HEK293 (cell line): ENCODE results near the gene NEK6.

ENCODE experiments used
- CTCF ChIA-PET: fragments of 350-600 bp; formaldehyde crosslinking; extraction: SDS; loops from one replicate; lab custom pipeline; 2021; ENCODE audit warnings: antibody characterized with exemption; lab: Yijun Ruan, JAX
- POLR2A ChIA-PET: fragments of 300-600 bp; formaldehyde crosslinking; extraction: SDS; loops from one replicate; lab custom pipeline; 2020; ENCODE audit warnings: antibody characterized with exemption, inconsistent platforms; lab: Yijun Ruan, JAX
- H3K27ac ChIP-seq: fragments of 200-500 bp; sonication (Bioruptor generic); 2 replicates; pipeline ENCODE4 v1.5.1; 2014; ENCODE audit warnings: low read depth, low read length, control low read depth, inconsistent platforms; ENCODE audit errors: extremely low read depth
- H3K36me3 ChIP-seq, 2 experiments: fragments of 200-500 bp in 1 of 2; sonication (Bioruptor generic) in 1 of 2; 1 replicate in 1 of 2; 2 replicates in 1 of 2; pipeline ENCODE4 v1.5.1; 2014 to 2017; ENCODE audit warnings: inconsistent platforms in 2 of 2, low read length in 2 of 2; ENCODE audit not compliant: control insufficient read depth in 2 of 2, insufficient read depth in 1 of 2
- H3K4me1 ChIP-seq: fragments of 200-500 bp; sonication (Bioruptor generic); 2 replicates; pipeline ENCODE4 v1.5.1; 2014; ENCODE audit warnings: mild to moderate bottlenecking, low read length, inconsistent platforms; ENCODE audit not compliant: control insufficient read depth, insufficient read depth
- H3K4me3 ChIP-seq: 2 replicates; pipeline ENCODE4 v1.5.1; 2011; ENCODE audit warnings: low read depth, mild to moderate bottlenecking, control low read depth, low read length, moderate library complexity
- H3K9me3 ChIP-seq: fragments of 200-500 bp; sonication (Bioruptor generic); 2 replicates; pipeline ENCODE4 v1.5.1; 2014; ENCODE audit warnings: low read depth, low read length, inconsistent platforms; ENCODE audit not compliant: control insufficient read depth, insufficient read depth
- BCL11A ChIP-seq: fragments of 450-650 bp; formaldehyde crosslinking; IDR thresholded peaks from 2 replicates; pipeline ENCODE4 v1.5.1; 2016; ENCODE audit warnings: low read depth, missing biosample characterization, missing genetic modification characterization
- MYNN ChIP-seq: fragments of 450-650 bp; formaldehyde crosslinking; IDR thresholded peaks from 2 replicates; pipeline ENCODE4 v1.5.1; 2016; ENCODE audit warnings: missing biosample characterization, missing genetic modification characterization, borderline replicate concordance
- ZNF133 ChIP-seq: fragments of 450-650 bp; formaldehyde crosslinking; IDR thresholded peaks from 2 replicates; pipeline ENCODE4 v1.5.1; 2016; ENCODE audit warnings: missing biosample characterization, missing genetic modification characterization
- ZNF146 ChIP-seq: fragments of 450-650 bp; formaldehyde crosslinking; IDR thresholded peaks from 2 replicates; pipeline ENCODE4 v1.5.1; 2016; ENCODE audit warnings: missing biosample characterization, missing genetic modification characterization
- ZNF473 ChIP-seq: fragments of 450-650 bp; formaldehyde crosslinking; IDR thresholded peaks from 2 replicates; pipeline ENCODE4 v1.5.1; 2017; ENCODE audit warnings: missing biosample characterization, missing genetic modification characterization
- ZNF623 ChIP-seq: fragments of 450-650 bp; formaldehyde crosslinking; IDR thresholded peaks from 2 replicates; pipeline ENCODE4 v1.5.1; 2016; ENCODE audit warnings: missing biosample characterization, missing genetic modification characterization
- ZNF658 ChIP-seq: fragments of 450-650 bp; formaldehyde crosslinking; IDR thresholded peaks from 2 replicates; pipeline ENCODE4; 2016; ENCODE audit warnings: missing biosample characterization, missing genetic modification characterization
- ZNF670 ChIP-seq: fragments of 450-650 bp; formaldehyde crosslinking; IDR thresholded peaks from 2 replicates; pipeline ENCODE4 v1.5.1; 2016; ENCODE audit warnings: missing biosample characterization, missing genetic modification characterization, low read depth
- ZNF677 ChIP-seq: fragments of 450-650 bp; IDR thresholded peaks from 2 replicates; pipeline ENCODE4 v1.5.0; 2018; ENCODE audit warnings: missing biosample characterization, mild to moderate bottlenecking, missing genetic modification characterization, moderate library complexity
- ZNF747 ChIP-seq: fragments of 450-650 bp; formaldehyde crosslinking; IDR thresholded peaks from 2 replicates; pipeline ENCODE4 v1.5.1; 2016; ENCODE audit warnings: missing biosample characterization, missing genetic modification characterization
- ZSCAN23 ChIP-seq: fragments of 450-650 bp; formaldehyde crosslinking; IDR thresholded peaks from 2 replicates; pipeline ENCODE4 v1.5.1; 2016; ENCODE audit warnings: missing biosample characterization, missing genetic modification characterization
- TF ChIP-seq, protein P1 (sequence below): fragments of 450-650 bp; formaldehyde crosslinking; IDR thresholded peaks from 2 replicates; pipeline ENCODE4 v1.5.1; 2016; ENCODE audit warnings: missing biosample characterization, missing genetic modification characterization
- TF ChIP-seq, protein P2 (sequence below): fragments of 450-650 bp; formaldehyde crosslinking; IDR thresholded peaks from 2 replicates; pipeline ENCODE4 v1.5.1; 2016; ENCODE audit warnings: missing biosample characterization, missing genetic modification characterization

NEK6 gene

DNA sequence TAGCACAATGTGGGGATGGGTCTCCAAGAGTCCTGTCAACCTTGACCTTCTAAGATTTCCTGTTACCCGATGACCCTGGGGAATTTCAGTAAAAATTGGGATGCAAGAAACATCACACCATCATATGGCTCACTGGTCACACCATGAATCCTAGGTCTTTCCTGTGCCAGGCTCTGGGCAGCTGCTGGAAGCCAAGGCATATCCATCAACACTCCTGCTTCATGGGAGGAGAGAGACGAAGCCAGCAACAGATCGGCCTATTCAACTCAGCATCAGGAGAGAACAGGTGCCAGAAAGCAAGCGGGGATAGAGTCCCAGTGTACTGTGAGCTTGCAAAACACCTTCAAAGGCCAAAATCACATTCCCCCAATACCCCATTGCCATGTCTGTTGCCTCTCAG, 6.5 kb upstream of the NEK6 start:
- no peak overlapping the region for H3K4me3 ChIP-seq
- no peaks in the 10 kb centered on the region for H3K4me1 ChIP-seq
- H3K9me3 ChIP-seq, result no peaks in the 10 kb centered on the region
- TF ChIP-seq, protein P1, sequence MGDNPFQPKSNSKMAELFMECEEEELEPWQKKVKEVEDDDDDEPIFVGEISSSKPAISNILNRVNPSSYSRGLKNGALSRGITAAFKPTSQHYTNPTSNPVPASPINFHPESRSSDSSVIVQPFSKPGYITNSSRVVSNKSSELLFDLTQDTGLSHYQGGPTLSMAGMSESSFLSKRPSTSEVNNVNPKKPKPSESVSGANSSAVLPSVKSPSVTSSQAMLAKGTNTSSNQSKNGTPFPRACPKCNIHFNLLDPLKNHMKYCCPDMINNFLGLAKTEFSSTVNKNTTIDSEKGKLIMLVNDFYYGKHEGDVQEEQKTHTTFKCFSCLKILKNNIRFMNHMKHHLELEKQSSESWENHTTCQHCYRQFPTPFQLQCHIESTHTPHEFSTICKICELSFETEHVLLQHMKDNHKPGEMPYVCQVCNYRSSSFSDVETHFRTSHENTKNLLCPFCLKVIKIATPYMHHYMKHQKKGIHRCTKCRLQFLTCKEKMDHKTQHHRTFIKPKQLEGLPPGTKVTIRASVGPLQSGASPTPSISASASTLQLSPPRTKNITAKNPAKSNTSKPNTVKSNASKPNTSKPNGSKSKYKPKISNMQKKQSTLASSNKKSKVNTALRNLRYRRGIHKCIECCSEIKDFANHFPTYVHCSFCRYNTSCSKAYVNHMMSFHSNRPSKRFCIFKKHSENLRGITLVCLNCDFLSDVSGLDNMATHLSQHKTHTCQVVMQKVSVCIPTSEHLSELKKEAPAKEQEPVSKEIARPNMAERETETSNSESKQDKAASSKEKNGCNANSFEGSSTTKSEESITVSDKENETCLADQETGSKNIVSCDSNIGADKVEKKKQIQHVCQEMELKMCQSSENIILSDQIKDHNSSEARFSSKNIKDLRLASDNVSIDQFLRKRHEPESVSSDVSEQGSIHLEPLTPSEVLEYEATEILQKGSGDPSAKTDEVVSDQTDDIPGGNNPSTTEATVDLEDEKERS, result no peak
- TF ChIP-seq ZNF658 (tag by site-specific recombination) (no peak), ZNF146 (tag by site-specific recombination) (no peak), ZNF473 (tag by site-specific recombination) (no peak), MYNN (tag by site-specific recombination) (no peak), ZSCAN23 (tag by site-specific recombination) (no peak)
- TF ChIP-seq, protein P2, sequence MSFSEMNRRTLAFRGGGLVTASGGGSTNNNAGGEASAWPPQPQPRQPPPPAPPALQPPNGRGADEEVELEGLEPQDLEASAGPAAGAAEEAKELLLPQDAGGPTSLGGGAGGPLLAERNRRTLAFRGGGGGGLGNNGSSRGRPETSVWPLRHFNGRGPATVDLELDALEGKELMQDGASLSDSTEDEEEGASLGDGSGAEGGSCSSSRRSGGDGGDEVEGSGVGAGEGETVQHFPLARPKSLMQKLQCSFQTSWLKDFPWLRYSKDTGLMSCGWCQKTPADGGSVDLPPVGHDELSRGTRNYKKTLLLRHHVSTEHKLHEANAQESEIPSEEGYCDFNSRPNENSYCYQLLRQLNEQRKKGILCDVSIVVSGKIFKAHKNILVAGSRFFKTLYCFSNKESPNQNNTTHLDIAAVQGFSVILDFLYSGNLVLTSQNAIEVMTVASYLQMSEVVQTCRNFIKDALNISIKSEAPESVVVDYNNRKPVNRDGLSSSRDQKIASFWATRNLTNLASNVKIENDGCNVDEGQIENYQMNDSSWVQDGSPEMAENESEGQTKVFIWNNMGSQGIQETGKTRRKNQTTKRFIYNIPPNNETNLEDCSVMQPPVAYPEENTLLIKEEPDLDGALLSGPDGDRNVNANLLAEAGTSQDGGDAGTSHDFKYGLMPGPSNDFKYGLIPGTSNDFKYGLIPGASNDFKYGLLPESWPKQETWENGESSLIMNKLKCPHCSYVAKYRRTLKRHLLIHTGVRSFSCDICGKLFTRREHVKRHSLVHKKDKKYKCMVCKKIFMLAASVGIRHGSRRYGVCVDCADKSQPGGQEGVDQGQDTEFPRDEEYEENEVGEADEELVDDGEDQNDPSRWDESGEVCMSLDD (tag by site-specific recombination), result no peak
- CTCF ChIA-PET, result no interaction called here
- POLR2A ChIA-PET, result no interaction called here
- no peak overlapping the region for H3K27ac ChIP-seq
- H3K36me3 ChIP-seq, result no peaks in the 10 kb centered on the region

GRCh38 chr9:124251605-124252378, 6.0 kb upstream of the NEK6 start:
- Histone ChIP-seq H3K27ac (no peak overlapping the region), H3K4me3 (no peak overlapping the region), H3K9me3 (no peaks in the 10 kb centered on the region), H3K4me1 (no peaks in the 10 kb centered on the region), H3K36me3 (no peaks in the 10 kb centered on the region)
- no peak for TF ChIP-seq BCL11A (tag by site-specific recombination)
- no peak for TF ChIP-seq ZNF133 (tag by site-specific recombination)
- TF ChIP-seq ZNF747 (tag by site-specific recombination), result no peak
- no peak for TF ChIP-seq ZNF677 (tag by site-specific recombination)
- TF ChIP-seq ZNF623 (tag by site-specific recombination), result no peak
- TF ChIP-seq, protein P2 (tag by site-specific recombination), result no peak
- TF ChIP-seq ZNF670 (tag by site-specific recombination), result no peak
- CTCF ChIA-PET, result no interaction called here
- POLR2A ChIA-PET, result no interaction called here
